Fibroblast of lung (primary cell): Measurements from ENCODE around the gene BTNL3. TPM values are rescaled to one million over a fixed set of nuclear protein-coding genes. Genes with fewer than 3 reads are reported as not detected.

Source experiments
- DNase-seq, 2 donors: peaks; one replicate each; pipeline versions ENCODE4 v3.0.0 to v3.0.0-alpha.2; 2010; ENCODE audit warnings: low read depth in 2 of 2
- H2AFZ ChIP-seq: 2 replicates; pipeline ENCODE4 v1.5.1; 2012; ENCODE audit warnings: low read length, control low read depth, inconsistent platforms
- H3K27ac ChIP-seq: 2 replicates; pipeline ENCODE4 v1.5.1; 2011; ENCODE audit warnings: low read length, control low read depth; ENCODE audit not compliant: insufficient read depth
- H3K27me3 ChIP-seq: 2 replicates; pipeline ENCODE4 v1.5.1; 2011; ENCODE audit warnings: mild to moderate bottlenecking, low read length; ENCODE audit not compliant: control insufficient read depth, insufficient read depth
- H3K36me3 ChIP-seq: 2 replicates; pipeline ENCODE4 v1.5.1; 2011; ENCODE audit warnings: low read length; ENCODE audit not compliant: control insufficient read depth, insufficient read depth
- H3K4me1 ChIP-seq: 2 replicates; pipeline ENCODE4 v1.5.1; 2011; ENCODE audit warnings: low read length; ENCODE audit not compliant: control insufficient read depth, insufficient read depth; ENCODE audit errors: extremely low read depth
- H3K4me2 ChIP-seq: 2 replicates; pipeline ENCODE4 v1.5.1; 2011; ENCODE audit warnings: low read length, control low read depth; ENCODE audit not compliant: insufficient read depth; ENCODE audit errors: extremely low read depth
- H3K4me3 ChIP-seq, 4 experiments: fragments of 200-600 bp in 1 of 4; sonication (generic) in 1 of 4; replicated peaks in 1 of 4; 2 replicates each; pipeline ENCODE4 v1.5.1; 2011 to 2016; ENCODE audit warnings: low read length in 4 of 4, low read depth in 3 of 4, mild to moderate bottlenecking in 3 of 4, control low read depth in 2 of 4, inconsistent platforms in 1 of 4, mixed read lengths in 1 of 4; ENCODE audit not compliant: insufficient read depth in 1 of 4; ENCODE audit errors: control extremely low read depth in 1 of 4
- H3K79me2 ChIP-seq: 2 replicates; pipeline ENCODE4 v1.5.1; 2012; ENCODE audit warnings: mild to moderate bottlenecking, low read length, inconsistent platforms; ENCODE audit not compliant: control insufficient read depth, insufficient read depth
- H3K9ac ChIP-seq: 2 replicates; pipeline ENCODE4 v1.5.1; 2011; ENCODE audit warnings: mild to moderate bottlenecking, low read length, control low read depth; ENCODE audit not compliant: insufficient read depth
- H3K9me3 ChIP-seq: 2 replicates; pipeline ENCODE4 v1.5.1; 2012; ENCODE audit warnings: low read depth, low read length; ENCODE audit not compliant: control insufficient read depth, insufficient read depth
- H4K20me1 ChIP-seq: 2 replicates; pipeline ENCODE4 v1.5.1; 2011; ENCODE audit warnings: low read length; ENCODE audit not compliant: control insufficient read depth, insufficient read depth; ENCODE audit errors: extremely low read depth
- EZH2 ChIP-seq: IDR thresholded peaks from 2 replicates; pipeline ENCODE4 v1.5.1; 2012; ENCODE audit warnings: low read length, control low read depth, mild to moderate bottlenecking; ENCODE audit errors: missing control alignments
- polyA plus RNA-seq, 2 donors: library from polyadenylated mRNA; depleted of rRNA in 1 of 2; stranded (reverse) in 1 of 2; unstranded in 1 of 2; fragments of >200 nt; gene quantifications; 2 replicates each; pipeline ENCODE4 v1.2.1, GENCODE V29; 2011 to 2012; ENCODE audit warnings: missing spikeins in 1 of 2
- total RNA-seq: library from RNA; depleted of rRNA; stranded (reverse); fragments of >200 nt; gene quantifications from 2 replicates; pipeline ENCODE4 v1.2.1, GENCODE V29; 2014
- TF ChIP-seq, protein P1 (sequence below), 2 donors: IDR thresholded peaks in 1 of 2; conservative IDR thresholded peaks in 1 of 2; 1 replicate in 1 of 2; 2 replicates in 1 of 2; pipeline ENCODE4 v1.5.1; 2011 to 2012; ENCODE audit warnings: low read length in 2 of 2, control low read depth in 1 of 2, inconsistent platforms in 1 of 2, low read depth in 1 of 2, mild to moderate bottlenecking in 1 of 2

Gene BTNL3
- total and polyA plus RNA-seq, 2 donors (not counting 1 experiment from before 2014, with no cell fraction given), result not detected

DNA sequence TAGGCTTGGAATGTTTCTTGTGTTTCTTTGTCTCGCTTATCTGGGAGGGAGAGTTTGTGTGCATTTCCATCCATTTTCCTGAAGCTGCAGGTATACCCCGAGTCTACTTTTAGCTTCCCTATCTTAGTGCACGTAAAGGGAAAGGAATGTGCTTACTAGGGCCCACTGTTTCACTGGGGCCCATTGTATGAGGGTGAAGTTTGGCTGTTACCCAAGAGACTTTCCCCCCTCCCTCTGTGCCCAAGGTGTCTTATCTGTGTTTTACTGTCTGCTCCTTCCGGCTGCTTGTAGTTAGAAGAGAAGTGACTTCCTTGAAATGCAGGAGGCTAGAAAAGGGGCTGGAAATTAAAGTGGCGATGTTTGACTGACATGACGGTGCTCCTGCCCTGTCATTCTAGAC is 12.1 kb upstream of the BTNL3 start:
- Histone ChIP-seq H3K9ac (no peak overlapping the region), H3K36me3 (no peaks in the 10 kb centered on the region), H2AFZ (no peak overlapping the region), H3K79me2 (no peaks in the 10 kb centered on the region), H4K20me1 (no peaks in the 10 kb centered on the region), H3K4me2 (no peak overlapping the region), H3K27me3 (no peaks in the 10 kb centered on the region), H3K27ac (no peak overlapping the region), H3K4me3 (no peak overlapping the region), H3K9me3 (no peaks in the 10 kb centered on the region), H3K4me1 (no peaks in the 10 kb centered on the region)
- no peak for DNase-seq
- no peak for TF ChIP-seq EZH2
- TF ChIP-seq, protein P1, sequence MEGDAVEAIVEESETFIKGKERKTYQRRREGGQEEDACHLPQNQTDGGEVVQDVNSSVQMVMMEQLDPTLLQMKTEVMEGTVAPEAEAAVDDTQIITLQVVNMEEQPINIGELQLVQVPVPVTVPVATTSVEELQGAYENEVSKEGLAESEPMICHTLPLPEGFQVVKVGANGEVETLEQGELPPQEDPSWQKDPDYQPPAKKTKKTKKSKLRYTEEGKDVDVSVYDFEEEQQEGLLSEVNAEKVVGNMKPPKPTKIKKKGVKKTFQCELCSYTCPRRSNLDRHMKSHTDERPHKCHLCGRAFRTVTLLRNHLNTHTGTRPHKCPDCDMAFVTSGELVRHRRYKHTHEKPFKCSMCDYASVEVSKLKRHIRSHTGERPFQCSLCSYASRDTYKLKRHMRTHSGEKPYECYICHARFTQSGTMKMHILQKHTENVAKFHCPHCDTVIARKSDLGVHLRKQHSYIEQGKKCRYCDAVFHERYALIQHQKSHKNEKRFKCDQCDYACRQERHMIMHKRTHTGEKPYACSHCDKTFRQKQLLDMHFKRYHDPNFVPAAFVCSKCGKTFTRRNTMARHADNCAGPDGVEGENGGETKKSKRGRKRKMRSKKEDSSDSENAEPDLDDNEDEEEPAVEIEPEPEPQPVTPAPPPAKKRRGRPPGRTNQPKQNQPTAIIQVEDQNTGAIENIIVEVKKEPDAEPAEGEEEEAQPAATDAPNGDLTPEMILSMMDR (conservative IDR thresholded peaks at IDR 0.05 in 1 of 2, IDR thresholded peaks at IDR 0.05 in 1 of 2; ENCODE audit: low read depth in 1 of 2, low read length in 2 of 2), result no peak

DNA sequence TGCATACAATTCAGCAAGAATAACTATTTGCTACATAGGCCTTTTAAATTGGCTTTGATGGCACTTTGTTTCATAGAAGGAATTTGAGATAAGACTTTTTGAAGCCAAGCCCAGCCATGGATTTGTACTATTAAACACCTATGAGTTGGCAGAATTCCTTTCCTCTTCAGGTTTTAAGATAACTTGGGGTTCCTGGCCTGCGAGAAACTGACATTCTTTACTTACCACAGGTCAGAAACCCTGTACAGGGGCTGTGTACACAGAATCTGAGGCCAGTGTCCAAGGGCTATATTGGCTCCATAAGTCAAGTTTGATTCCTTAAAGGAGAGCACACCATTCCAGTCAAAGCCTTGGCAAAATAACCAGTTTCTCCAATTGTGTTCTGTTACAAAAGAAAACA is 10.8 kb upstream of the BTNL3 start:
- Histone ChIP-seq H4K20me1 (no peaks in the 10 kb centered on the region), H3K9me3 (no peaks in the 10 kb centered on the region), H2AFZ (no peak overlapping the region), H3K4me2 (no peak overlapping the region), H3K4me1 (no peaks in the 10 kb centered on the region), H3K27me3 (no peaks in the 10 kb centered on the region), H3K79me2 (no peaks in the 10 kb centered on the region), H3K27ac (no peak overlapping the region), H3K9ac (no peak overlapping the region), H3K36me3 (no peaks in the 10 kb centered on the region), H3K4me3 (no peak overlapping the region)
- TF ChIP-seq EZH2, result no peak
- TF ChIP-seq, protein P1 (conservative IDR thresholded peaks at IDR 0.05 in 1 of 2, IDR thresholded peaks at IDR 0.05 in 1 of 2; ENCODE audit: low read depth in 1 of 2, low read length in 2 of 2), result no peak
- no peak for DNase-seq

DNA sequence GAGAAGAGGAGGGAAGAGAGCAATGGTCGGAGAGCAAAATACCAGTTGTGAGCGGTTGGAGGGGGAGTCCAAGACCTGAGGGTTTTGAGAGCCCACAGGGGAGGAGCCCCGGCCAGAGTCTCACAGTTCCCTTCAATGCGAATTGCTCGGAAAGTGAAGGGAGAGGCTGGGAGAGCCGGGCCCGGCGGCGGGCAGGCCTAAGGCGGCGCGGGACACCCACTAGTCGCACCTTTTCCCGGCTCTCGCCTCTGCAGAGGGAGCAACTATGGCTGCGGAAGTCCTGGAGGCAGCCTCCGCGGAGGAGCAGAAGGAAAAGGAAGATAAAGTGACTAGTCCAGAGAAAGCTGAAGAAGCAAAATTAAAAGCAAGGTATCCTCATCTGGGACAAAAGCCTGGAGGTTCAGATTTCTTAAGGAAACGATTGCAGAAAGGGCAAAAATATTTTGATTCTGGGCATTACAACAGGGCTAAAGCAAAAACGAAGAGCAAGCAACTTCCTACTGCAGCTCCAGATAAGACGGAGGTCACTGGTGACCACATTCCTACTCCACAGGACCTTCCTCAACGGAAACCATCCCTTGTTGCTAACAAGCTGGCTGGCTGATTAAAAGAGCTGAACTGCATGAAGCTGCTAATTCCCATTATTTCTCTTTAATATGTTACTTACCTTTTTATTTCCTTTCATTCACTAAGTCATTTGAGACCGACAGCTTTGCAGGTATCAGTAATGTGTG is 6.5 kb upstream of the BTNL3 start:
- H3K9ac ChIP-seq, result no peak overlapping the region
- no peaks in the 10 kb centered on the region for H3K36me3 ChIP-seq
- DNase-seq, result no peak
- H3K4me3 ChIP-seq, result no peak overlapping the region
- TF ChIP-seq, protein P1 (conservative IDR thresholded peaks at IDR 0.05 in 1 of 2, IDR thresholded peaks at IDR 0.05 in 1 of 2; ENCODE audit: low read depth in 1 of 2, low read length in 2 of 2), result no peak
- no peaks in the 10 kb centered on the region for H3K9me3 ChIP-seq
- no peak overlapping the region for H3K27ac ChIP-seq
- no peaks in the 10 kb centered on the region for H4K20me1 ChIP-seq
- H3K4me1 ChIP-seq, result no peaks in the 10 kb centered on the region
- H3K79me2 ChIP-seq, result no peaks in the 10 kb centered on the region
- H2AFZ ChIP-seq, result no peak overlapping the region
- H3K27me3 ChIP-seq, result no peaks in the 10 kb centered on the region
- H3K4me2 ChIP-seq, result no peak overlapping the region
